Occipital lobe (tissue), 2 donors: ENCODE data around the gene WWC1. TPM values are rescaled to one million over a fixed set of nuclear protein-coding genes. Genes with fewer than 3 reads are reported as not detected.

Experiments used
- DNase-seq: peaks from one replicate; lab custom pipeline; 2025; lab: John Stamatoyannopoulos, UW
- total RNA-seq: library from RNA; depleted of rRNA; stranded (reverse); fragments of >200 nt; gene quantifications from one replicate; pipeline ENCODE4 v1.2.3, GENCODE V29; 2014

WWC1 gene
- total RNA-seq, 1 donor from 2014 or later, result 116 TPM

- no peak for DNase-seq
Measured at GRCh38 chr5:168362097-168362885, 70.8 kb downstream of the WWC1 start.

- no peak for DNase-seq
Measured at GRCh38 chr5:168364151-168364661, 72.8 kb downstream of the WWC1 start.

GRCh38 chr5:168364750-168365550 lies 73.5 kb downstream of the WWC1 start:
- DNase-seq, result no peak

- DNase-seq, result peak; percentile 25
Measured at GRCh38 chr5:168365581-168366081, 74.2 kb downstream of the WWC1 start.

- DNase-seq, result no peak
Measured at GRCh38 chr5:168366116-168366515, 74.7 kb downstream of the WWC1 start.

- DNase-seq, result no peak
Measured at GRCh38 chr5:168368854-168369253, 77.4 kb downstream of the WWC1 start.

DNA sequence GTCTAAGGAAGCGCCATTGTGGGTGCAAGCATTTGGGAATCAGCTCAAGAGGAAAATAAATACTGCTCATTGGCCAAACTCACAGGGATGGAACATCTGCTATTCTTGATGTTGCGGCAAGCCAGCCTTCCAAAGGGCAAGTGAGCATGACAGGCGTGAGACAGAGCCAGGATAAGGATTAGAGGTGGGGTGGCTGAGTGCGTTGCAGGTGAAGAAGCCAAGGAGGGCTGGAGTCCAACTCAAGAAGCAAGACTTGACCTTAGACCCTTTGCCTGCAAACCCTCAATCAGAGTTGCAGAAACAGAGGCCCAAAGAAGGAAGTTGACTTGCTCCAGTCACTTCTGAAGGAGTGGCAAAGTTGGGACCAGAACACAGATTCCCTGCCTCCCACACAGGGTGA lies 79.4 kb downstream of the WWC1 start:
- DNase-seq, result no peak

DNA sequence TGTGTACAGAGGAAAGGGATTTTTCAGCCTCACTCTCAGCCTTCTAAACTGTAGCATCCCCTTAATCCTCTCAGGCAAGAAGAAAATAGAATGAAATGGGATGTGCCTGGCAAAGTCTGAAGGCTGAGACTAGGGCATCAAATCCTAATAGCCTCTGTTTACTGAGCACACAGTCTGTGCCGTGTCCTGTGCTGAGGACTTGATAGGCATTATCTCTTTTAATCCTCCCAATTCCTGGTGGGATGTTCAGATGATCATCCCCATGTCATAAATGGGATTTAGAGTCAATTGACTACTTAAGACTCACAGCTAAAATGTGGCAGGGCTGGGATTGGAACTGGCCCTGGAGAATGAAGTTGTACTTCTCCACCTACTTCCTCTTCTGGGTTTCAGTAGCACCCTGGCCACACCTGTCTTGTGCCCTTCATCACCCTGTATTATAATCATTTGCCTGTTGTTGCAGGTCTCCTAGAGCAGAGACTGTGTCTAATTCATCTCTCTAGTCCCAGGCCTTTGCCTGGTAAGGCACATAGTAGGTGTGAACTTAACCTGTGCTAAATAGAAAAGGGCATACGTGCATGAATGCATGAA lies 81.0 kb downstream of the WWC1 start:
- DNase-seq, result no peak

DNA sequence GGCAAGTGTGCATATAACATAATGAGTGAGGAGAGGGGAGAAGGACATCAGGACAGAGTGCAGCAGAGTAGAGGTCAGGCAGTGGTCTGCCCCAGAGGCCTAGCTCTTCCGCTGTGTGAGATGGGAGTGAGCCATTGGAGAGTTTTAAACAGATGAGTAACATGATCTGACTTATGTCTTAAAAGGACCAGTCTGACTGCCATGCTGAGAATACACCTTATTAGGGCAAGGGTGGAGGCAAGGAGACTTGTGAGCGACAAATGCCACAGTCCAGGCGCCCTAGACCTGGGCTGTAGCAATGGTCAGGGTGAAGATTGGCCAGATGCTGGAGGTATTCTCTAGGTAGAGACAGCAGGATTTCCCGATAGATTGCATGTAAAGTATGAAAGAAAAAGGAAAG lies 83.1 kb downstream of the WWC1 start:
- DNase-seq, result no peak

DNA sequence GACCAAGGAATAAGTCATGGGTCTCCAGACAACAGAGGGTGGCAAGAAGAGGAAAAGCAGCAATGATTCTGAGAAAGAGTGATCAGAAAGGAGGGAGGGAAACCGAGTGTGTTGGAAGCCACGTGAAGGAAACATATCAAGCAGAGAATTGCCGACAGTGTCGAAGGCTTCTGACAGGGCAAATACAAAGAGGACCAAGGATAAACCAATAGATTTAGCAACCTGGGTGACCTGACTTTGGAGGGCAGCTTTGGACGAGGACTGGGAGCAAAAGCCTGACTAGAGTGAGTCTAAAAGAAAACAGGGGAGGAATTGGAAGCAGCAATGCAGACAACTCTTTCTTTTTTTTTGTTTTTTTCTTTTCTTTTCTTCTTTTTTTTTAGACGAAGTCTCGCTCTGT lies 83.8 kb downstream of the WWC1 start:
- no peak for DNase-seq

- DNase-seq, result no peak
Measured at GRCh38 chr5:168377525-168377924, 86.1 kb downstream of the WWC1 start.

- no peak for DNase-seq
Measured at GRCh38 chr5:168378741-168379140, 87.3 kb downstream of the WWC1 start.

GRCh38 chr5:168382421-168382820 lies 91.0 kb downstream of the WWC1 start:
- no peak for DNase-seq

DNA sequence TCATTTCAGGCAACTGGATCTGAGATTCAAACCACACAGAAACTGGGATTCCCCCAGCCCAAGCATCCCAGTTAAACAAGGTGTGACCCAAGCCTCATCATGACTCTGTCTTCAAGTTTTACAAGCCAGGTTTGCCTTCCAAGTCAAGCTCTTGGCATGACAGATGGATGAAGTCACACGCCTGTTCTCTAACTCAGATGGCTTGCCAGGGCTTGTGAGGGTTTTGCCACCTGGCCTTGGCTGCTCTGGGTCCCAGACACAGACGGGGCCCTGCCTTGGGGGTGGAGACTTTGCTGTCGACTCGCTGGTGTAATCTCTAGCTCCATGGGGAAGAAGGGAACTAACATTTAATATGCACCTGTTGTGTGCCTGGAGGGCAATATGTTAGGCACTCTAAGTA lies 99.0 kb downstream of the WWC1 start:
- DNase-seq, result no peak

- DNase-seq, result no peak
Measured at GRCh38 chr5:168393773-168394172, 102.3 kb downstream of the WWC1 start.

DNA sequence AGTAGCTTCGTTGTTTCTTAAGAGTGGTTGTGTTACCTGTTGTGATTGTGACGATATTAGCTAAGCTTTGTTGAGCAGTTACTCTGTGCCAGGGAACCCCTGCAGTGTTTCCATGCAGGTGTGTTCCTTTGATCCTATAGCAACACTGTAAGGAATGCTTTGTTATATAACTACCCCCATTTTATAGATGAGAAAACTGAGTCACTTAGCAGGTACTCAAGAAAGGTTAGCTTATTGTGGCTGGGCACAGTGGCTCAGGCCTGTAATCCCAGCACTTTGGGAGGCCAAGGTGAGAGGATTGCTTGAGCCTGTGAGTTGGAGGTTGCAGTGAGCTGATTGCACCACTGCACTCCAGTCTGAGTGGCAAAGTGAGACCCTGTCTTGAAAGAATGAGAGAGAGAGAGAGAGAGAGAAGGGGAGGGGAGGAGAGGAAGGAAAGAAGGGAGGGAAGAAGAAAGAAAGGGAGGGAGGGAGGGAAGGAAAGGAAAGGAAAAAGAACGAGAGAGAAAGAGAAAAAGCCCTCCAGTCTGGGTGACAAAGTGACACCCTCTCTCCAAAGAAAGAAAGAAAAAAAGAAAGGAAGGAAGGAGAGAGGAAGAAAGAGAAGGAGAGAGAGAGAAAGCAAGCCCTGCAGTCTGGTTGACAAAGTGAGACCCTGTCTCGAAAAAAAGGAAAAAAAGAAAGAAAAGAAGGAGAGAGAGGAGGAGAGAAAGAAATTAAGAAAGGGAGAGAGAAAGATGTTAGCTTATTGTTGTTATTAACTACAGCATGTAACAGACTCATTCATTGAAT lies 109.2 kb downstream of the WWC1 start:
- DNase-seq, result no peak

DNA sequence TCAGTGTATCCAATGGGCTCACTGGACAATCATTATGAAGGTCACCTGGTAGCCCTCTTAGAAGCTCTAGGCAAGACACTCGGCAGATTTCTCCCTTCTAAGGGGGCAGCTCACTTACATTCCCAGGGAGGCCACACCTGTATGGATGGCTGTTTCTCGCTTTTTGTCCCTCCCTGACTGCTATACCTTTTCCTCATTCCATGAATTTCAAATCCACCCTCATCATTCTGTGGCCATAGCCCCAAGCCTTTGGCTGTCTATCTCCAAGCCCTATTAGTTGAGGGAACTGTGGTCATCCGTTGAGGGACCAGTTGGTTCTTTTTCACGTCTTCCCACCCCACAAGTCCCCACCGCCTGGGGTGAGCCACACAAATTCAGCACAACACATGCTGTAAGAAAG lies 109.8 kb downstream of the WWC1 start:
- no peak for DNase-seq

DNA sequence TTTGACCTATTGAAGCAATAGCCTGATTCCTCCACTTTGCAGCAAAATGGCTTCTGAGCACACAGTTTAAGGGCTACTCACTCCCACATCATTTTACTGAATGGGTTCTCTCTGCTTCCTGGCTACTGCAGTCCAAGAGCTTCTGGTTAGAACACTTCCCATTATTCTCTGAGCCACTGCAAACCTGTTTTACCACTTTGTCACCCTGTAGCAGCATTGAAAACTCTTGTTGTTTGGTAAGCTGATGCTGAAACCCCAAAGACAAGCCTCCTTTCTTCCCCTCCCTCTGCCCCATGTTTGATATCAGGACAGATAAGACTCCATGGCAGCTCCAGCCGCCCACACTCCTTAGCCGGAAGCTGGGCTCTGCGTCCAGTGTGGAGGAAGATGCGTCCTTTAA lies 110.4 kb downstream of the WWC1 start:
- DNase-seq, result no peak

GRCh38 chr5:168404365-168404764 lies 112.9 kb downstream of the WWC1 start:
- no peak for DNase-seq

DNA sequence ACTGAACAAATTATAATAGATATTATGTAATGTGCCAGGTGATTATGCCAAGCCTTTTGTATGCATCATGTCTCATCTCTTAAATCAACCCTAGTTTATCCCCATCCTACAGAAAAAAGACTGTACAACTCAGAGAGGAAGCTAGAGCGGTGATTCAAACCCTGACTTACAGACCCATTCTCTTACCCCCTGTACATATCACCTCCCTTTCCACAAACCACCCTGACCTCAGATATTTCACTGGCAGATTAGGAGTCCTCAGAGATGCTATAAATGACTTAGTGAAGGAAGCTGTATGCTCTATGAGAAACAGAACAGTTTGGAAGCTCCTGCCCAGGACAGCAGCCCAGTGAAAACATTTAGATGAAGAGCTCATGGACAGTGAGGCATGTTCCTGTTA lies 115.8 kb downstream of the WWC1 start:
- DNase-seq, result no peak
